Activated CD8-positive, alpha-beta T cell treated with anti-CD3 and anti-CD28 coated beads for 36 hours (primary cell): Measurements from ENCODE around the gene FXR2. TPM values are rescaled to one million over a fixed set of nuclear protein-coding genes. Genes with fewer than 3 reads are reported as not detected.

Source experiments
- ATAC-seq: fragments of 200-7000 bp; cut with Tn5 transposase; one replicate; pipeline ENCODE4 v1.10.0; 2021; ENCODE audit warnings: mild to moderate bottlenecking, moderate library complexity
- CTCF ChIA-PET: fragments of 350-600 bp; sonication (Branson Sonifier 250); formaldehyde crosslinking; loops from one replicate; lab custom pipeline; 2021; ENCODE audit warnings: antibody characterized with exemption; lab: Charles Lee
- POLR2A ChIA-PET: fragments of 350-600 bp; sonication (Branson Sonifier 250); formaldehyde crosslinking; loops from one replicate; lab custom pipeline; 2021; ENCODE audit warnings: antibody characterized with exemption; lab: Charles Lee
- DNase-seq: peaks from one replicate; pipeline ENCODE4 v3.0.0-alpha.2; 2020
- H3K27ac Mint-ChIP-seq: one replicate; pipeline ENCODE4 v1.8.0; 2021; ENCODE audit warnings: mild to moderate bottlenecking, mixed read lengths
- H3K27me3 Mint-ChIP-seq: one replicate; pipeline ENCODE4 v1.8.0; 2021; ENCODE audit warnings: mixed read lengths
- H3K36me3 Mint-ChIP-seq: one replicate; pipeline ENCODE4 v1.8.0; 2021; ENCODE audit warnings: low read depth, mixed read lengths
- H3K4me1 Mint-ChIP-seq: one replicate; pipeline ENCODE4 v1.8.0; 2021; ENCODE audit warnings: low read depth, mixed read lengths
- H3K4me3 Mint-ChIP-seq: one replicate; pipeline ENCODE4 v1.8.0; 2021; ENCODE audit warnings: mild to moderate bottlenecking, moderate library complexity, mixed read lengths
- H3K9me3 Mint-ChIP-seq: one replicate; pipeline ENCODE4 v1.8.0; 2021; ENCODE audit warnings: mixed read lengths
- intact Hi-C: fragments of 100-400 bp; cut with micrococcal nuclease; formaldehyde crosslinking; loops from one replicate; pipeline ENCODE4 v1.10.0; 2022
- total RNA-seq, 2 experiments: library from RNA; stranded (reverse); gene quantifications; one replicate each; pipeline ENCODE4 v1.2.3, GENCODE V29; 2021
- TF ChIP-seq, protein P1 (sequence below): fragments of 200-600 bp; IDR thresholded peaks from one replicate; pipeline ENCODE4 v1.8.0; 2022; ENCODE audit warnings: antibody characterized with exemption, mild to moderate bottlenecking

FXR2 gene
- total RNA-seq, 2 experiments from 2014 or later: 28.6 to 33.1 TPM

DNA sequence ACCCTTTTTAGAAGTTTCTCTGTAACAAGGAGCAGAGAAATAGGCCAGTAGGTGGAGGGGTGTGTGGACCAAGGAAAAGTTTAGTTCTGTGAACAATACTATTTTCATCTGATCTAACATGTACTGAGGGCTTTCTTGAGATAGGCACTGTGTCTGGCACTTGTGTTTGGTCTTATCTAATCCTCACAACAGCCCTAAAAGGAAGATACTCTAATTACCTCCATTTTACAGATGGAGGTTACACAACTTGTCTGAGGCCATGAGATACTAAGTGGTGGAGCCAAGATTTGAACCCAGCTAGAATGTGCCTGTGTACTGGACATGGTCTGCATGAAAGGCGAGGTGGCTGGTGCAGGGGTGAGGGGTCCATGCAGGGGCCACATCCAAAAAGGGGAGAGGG lies 61.3 kb downstream of the FXR2 start:
- ChIA-PET POLR2A (interaction anchor here (0.7 to 2.9 kb wide), 6 partner anchors 8 to 69 kb away, joined by 3 to 16 read pairs (median 8); partner anchors contain the start of genes POLR2A and SENP3), CTCF (interaction anchor here (1.1 to 3.0 kb wide), 4 partner anchors 12 to 39 kb away, joined by 3 to 27 read pairs (median 6); no protein-coding TSS in a partner anchor)
- ATAC-seq (no peak), DNase-seq (no peak)
- TF ChIP-seq, protein P1, sequence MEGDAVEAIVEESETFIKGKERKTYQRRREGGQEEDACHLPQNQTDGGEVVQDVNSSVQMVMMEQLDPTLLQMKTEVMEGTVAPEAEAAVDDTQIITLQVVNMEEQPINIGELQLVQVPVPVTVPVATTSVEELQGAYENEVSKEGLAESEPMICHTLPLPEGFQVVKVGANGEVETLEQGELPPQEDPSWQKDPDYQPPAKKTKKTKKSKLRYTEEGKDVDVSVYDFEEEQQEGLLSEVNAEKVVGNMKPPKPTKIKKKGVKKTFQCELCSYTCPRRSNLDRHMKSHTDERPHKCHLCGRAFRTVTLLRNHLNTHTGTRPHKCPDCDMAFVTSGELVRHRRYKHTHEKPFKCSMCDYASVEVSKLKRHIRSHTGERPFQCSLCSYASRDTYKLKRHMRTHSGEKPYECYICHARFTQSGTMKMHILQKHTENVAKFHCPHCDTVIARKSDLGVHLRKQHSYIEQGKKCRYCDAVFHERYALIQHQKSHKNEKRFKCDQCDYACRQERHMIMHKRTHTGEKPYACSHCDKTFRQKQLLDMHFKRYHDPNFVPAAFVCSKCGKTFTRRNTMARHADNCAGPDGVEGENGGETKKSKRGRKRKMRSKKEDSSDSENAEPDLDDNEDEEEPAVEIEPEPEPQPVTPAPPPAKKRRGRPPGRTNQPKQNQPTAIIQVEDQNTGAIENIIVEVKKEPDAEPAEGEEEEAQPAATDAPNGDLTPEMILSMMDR: no peak
- Mint-ChIP-seq H3K27ac (peak overlapping the region; percentile 87), H3K4me1 (peaks cover 70% of the 10 kb centered on the region), H3K4me3 (peak overlapping the region; percentile 21), H3K27me3 (no peaks in the 10 kb centered on the region), H3K9me3 (no peaks in the 10 kb centered on the region), H3K36me3 (peaks cover 1% of the 10 kb centered on the region)
- intact Hi-C loops: no loop called here

DNA sequence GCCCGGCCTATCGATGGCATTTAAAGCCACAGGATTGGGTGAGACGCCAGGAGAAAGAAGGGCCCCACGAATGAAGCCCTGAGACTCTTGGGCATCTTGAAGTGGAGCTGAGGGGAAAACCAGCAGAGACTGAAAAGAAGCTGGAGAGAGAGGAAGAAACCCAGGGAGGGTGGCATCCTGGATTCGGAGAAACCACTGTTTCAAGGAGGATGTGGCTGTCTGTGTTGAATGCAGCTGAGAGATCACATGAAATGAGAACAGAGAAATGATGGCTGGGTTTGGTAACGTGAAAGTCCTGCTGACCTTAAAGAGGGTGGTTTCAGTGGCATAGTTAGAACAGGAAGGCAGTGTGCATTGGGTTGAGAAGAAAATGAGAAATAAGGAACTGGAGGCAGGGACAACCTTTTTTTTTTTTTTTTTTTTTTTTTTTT lies 62.1 kb downstream of the FXR2 start:
- H3K36me3 Mint-ChIP-seq: peaks cover 1% of the 10 kb centered on the region
- peak; percentile 70 for DNase-seq
- H3K4me3 Mint-ChIP-seq: peak overlapping the region; percentile 35
- intact Hi-C loops: no loop called here
- peak; percentile 70 for ATAC-seq
- H3K9me3 Mint-ChIP-seq: no peaks in the 10 kb centered on the region
- no peaks in the 10 kb centered on the region for H3K27me3 Mint-ChIP-seq
- ChIA-PET POLR2A (interaction anchor here (0.6 to 2.9 kb wide), 8 partner anchors 8 to 73 kb away, joined by 3 to 16 read pairs (median 4); partner anchors contain the start of genes POLR2A, SENP3 and ZBTB4), CTCF (interaction anchor here (1.1 to 3.0 kb wide), 8 partner anchors 8 to 117 kb away, joined by 3 to 27 read pairs (median 6); partner anchors contain the start of genes SENP3 and TMEM102)
- peaks cover 67% of the 10 kb centered on the region for H3K4me1 Mint-ChIP-seq
- TF ChIP-seq, protein P1: no peak
- H3K27ac Mint-ChIP-seq: peak overlapping the region; percentile 87

DNA sequence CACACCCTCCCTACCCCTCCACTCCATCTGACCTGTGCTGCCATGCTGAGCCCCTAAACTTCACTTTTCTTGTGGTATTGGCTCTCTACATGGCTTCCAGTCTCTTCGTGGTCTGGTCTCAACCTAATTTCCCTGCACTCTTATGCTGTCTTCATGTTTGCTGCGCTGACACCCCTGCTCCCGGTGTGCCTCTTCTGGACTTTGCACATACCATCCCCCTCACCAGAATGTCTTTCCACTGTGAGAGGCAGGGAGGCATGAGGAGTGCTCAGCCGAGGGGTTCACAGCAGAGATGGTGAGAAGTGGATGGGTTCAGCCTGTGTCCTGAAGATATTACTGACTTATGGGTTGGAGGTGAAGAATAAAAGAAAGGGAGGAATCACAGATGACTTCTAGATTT lies 63.3 kb downstream of the FXR2 start:
- ChIA-PET CTCF (interaction anchor here (1.2 to 3.0 kb wide), 4 partner anchors 10 to 116 kb away, joined by 6 to 27 read pairs (median 15); partner anchors contain the start of genes SENP3 and TMEM102), POLR2A (interaction anchor here (1.1 to 2.9 kb wide), 4 partner anchors 10 to 67 kb away, joined by 4 to 16 read pairs (median 8); partner anchors contain the start of genes CD68, POLR2A and SENP3)
- ATAC-seq: no peak
- peak overlapping the region; percentile 4 for H3K4me3 Mint-ChIP-seq
- peaks cover 65% of the 10 kb centered on the region for H3K4me1 Mint-ChIP-seq
- DNase-seq: no peak
- peaks cover 1% of the 10 kb centered on the region for H3K36me3 Mint-ChIP-seq
- H3K27me3 Mint-ChIP-seq: no peaks in the 10 kb centered on the region
- peak overlapping the region; percentile 87 for H3K27ac Mint-ChIP-seq
- TF ChIP-seq, protein P1: no peak
- intact Hi-C loops: no loop called here
- no peaks in the 10 kb centered on the region for H3K9me3 Mint-ChIP-seq

DNA sequence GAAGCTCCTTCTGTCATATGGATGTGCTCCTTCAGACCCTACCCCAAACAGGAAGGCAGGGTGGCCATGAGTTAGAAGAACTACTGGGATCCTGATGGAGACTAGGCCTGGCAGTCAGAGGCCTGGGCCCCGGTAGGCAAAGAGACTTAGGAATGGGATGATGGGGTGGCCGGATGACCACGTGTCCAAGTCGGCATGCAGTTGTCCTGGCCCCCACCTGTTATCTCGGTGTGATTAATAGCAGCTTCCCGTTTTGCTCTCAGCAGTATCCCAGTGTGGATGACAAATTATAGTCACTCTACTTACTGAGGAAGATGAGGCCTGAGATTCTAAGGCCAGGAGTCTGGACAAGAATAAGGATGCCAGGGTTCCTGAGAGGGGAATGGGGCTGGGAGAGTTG lies 64.4 kb downstream of the FXR2 start:
- ATAC-seq (no peak), DNase-seq (no peak)
- Mint-ChIP-seq H3K27me3 (no peaks in the 10 kb centered on the region), H3K4me3 (no peak overlapping the region), H3K27ac (peak overlapping the region; percentile 19), H3K9me3 (no peaks in the 10 kb centered on the region), H3K36me3 (peaks cover 1% of the 10 kb centered on the region), H3K4me1 (peaks cover 61% of the 10 kb centered on the region)
- ChIA-PET POLR2A (interaction anchor here (0.6 to 3.8 kb wide), 9 partner anchors 9 to 197 kb away, joined by 3 to 14 read pairs (median 4); partner anchors contain the start of genes MPDU1 and SENP3), CTCF (interaction anchor here (1.0 to 6.1 kb wide), 7 partner anchors 10 to 137 kb away, joined by 3 to 42 read pairs (median 4); partner anchors contain the start of genes SENP3 and TP53)
- TF ChIP-seq, protein P1: no peak
- intact Hi-C loops: no loop called here
